ENCODE data around the gene CDH5. TPM values are rescaled to one million over a fixed set of nuclear protein-coding genes. Genes with fewer than 3 reads are reported as not detected.

Gene CDH5
- total and polyA plus RNA-seq, 2 of the 8 experiments (the other 6 are each of a cell fraction or from before 2014, with no cell fraction given) = 0.32 TPM

GRCh38 chr16:66441586-66442375, 75.3 kb downstream of the CDH5 start:
- Histone ChIP-seq H3K4me1 (replicated peaks in 1 of 4; ENCODE audit: control insufficient read depth in 3 of 4, insufficient read depth in 4 of 4, low read length in 3 of 4) (peaks cover 0 to 6% (median 2%) of the 10 kb centered on the region in 4 experiments; a peak in 2 of 7 replicates), H3K36me3 (ENCODE audit: control insufficient read depth in 2 of 4, insufficient read depth in 4 of 4, low read length in 3 of 4) (no peaks in the 10 kb centered on the region), H3K4ac (replicated peaks; ENCODE audit: insufficient read length, low read depth, low read length) (no peak overlapping the region), H4K91ac (replicated peaks; ENCODE audit: insufficient read length, low read length) (no peak overlapping the region), H3K23me2 (ENCODE audit: low read depth, low read length) (no peaks in the 10 kb centered on the region), H2BK15ac (ENCODE audit: low read length) (no peak overlapping the region), H2BK120ac (replicated peaks; ENCODE audit: low read depth, low read length) (no peak overlapping the region), H3K9me3 (ENCODE audit: insufficient read depth in 2 of 2, low read depth in 1 of 2, low read length in 1 of 2) (no peaks in the 10 kb centered on the region), H2AFZ (ENCODE audit: low read length) (no peak overlapping the region), H3K79me1 (ENCODE audit: low read depth, low read length) (no peaks in the 10 kb centered on the region), H2AK5ac (ENCODE audit: low read depth, low read length) (no peak overlapping the region), H4K5ac (ENCODE audit: insufficient read length, low read depth, low read length) (no peak overlapping the region), H3K23ac (ENCODE audit: insufficient read length) (no peak overlapping the region), H2BK12ac (ENCODE audit: low read depth, low read length) (no peak overlapping the region), H3K4me2 (ENCODE audit: insufficient read depth in 1 of 2, low read depth in 2 of 2, low read length in 2 of 2) (no peak overlapping the region), H4K20me1 (replicated peaks in 1 of 2; ENCODE audit: control insufficient read depth in 1 of 2, insufficient read depth in 2 of 2, low read length in 2 of 2) (no peaks in the 10 kb centered on the region), H3K56ac (replicated peaks; ENCODE audit: insufficient read length, low read depth, low read length) (no peak overlapping the region), H4K8ac (ENCODE audit: extremely low read depth, insufficient read depth, low read length) (no peak overlapping the region; the same call in 1 of the 2 replicates), H3K18ac (ENCODE audit: extremely low read depth, low read length) (no peak overlapping the region), H3K4me3 (ENCODE audit: extremely low read depth in 1 of 4, insufficient read depth in 2 of 4, low read depth in 3 of 4, low read length in 4 of 4) (no peak overlapping the region), H3K27me3 (replicated peaks in 1 of 4; ENCODE audit: control insufficient read depth in 3 of 4, extremely low read depth in 1 of 4, insufficient read depth in 3 of 4, low read length in 3 of 4) (no peaks in the 10 kb centered on the region; a peak in 1 of 7 replicates), H3K79me2 (ENCODE audit: control insufficient read depth in 1 of 2, insufficient read depth in 2 of 2, low read length in 2 of 2) (no peaks in the 10 kb centered on the region), H3K9ac (replicated peaks in 1 of 4; ENCODE audit: extremely low read depth in 1 of 4, low read depth in 3 of 4, low read length in 3 of 4) (no peak overlapping the region), H2BK20ac (ENCODE audit: low read length) (no peak overlapping the region), H3K14ac (ENCODE audit: insufficient read length) (no peak overlapping the region), H2BK5ac (ENCODE audit: low read depth, low read length) (no peak overlapping the region), H3K27ac (ENCODE audit: low read depth, low read length) (no peak overlapping the region)
- CTCF ChIA-PET (ENCODE audit: partially characterized antibody) = interaction anchor here (1.0 to 4.5 kb wide), 9 partner anchors 9 to 114 kb away, joined by 3 to 30 read pairs (median 4); no protein-coding TSS in a partner anchor
- TF ChIP-seq KDM4A (IDR thresholded peaks at IDR 0.05; ENCODE audit: low read depth, low read length, severe bottlenecking) (no peak), HDAC2 (IDR thresholded peaks at IDR 0.05; ENCODE audit: borderline replicate concordance in 1 of 2, low read depth in 2 of 2, low read length in 2 of 2) (no peak), NRF1 (IDR thresholded peaks at IDR 0.05; ENCODE audit: low read depth, low read length) (no peak), CREB1 (IDR thresholded peaks at IDR 0.05) (no peak), ATF3 (IDR thresholded peaks at IDR 0.05; ENCODE audit: insufficient read depth, low read depth, low read length) (no peak), ATF2 (IDR thresholded peaks at IDR 0.05; ENCODE audit: low read length) (no peak), MAFK (IDR thresholded peaks at IDR 0.05; ENCODE audit: low read depth, low read length) (no peak), TCF12 (IDR thresholded peaks at IDR 0.05; ENCODE audit: low read depth, low read length) (no peak), SP4 (IDR thresholded peaks at IDR 0.05; ENCODE audit: low read length) (no peak), HDAC6 (IDR thresholded peaks at IDR 0.05; ENCODE audit: low read depth, low read length) (no peak)
- FAIRE-seq = no peak
- WGBS, 2 experiments (ENCODE audit: extremely low coverage in 1 of 2, insufficient coverage in 1 of 2, insufficient read length in 1 of 2, insufficient replicate concordance in 2 of 2, low coverage in 1 of 2, low lambda C conversion rate in 2 of 2, missing lambda C conversion rate in 1 of 2) = 85% methylated on average over 7 of the region's 7 CpGs; no CpG with 5 or more reads in 1 of the 2 experiments
- no peak for DNase-seq (ENCODE audit: low read depth in 1 of 2, low spot score in 2 of 2)
- POLR2A ChIA-PET (ENCODE audit: partially characterized antibody) = no interaction called here
